ENCODE data around the gene KLK14.

KLK14 gene

DNA sequence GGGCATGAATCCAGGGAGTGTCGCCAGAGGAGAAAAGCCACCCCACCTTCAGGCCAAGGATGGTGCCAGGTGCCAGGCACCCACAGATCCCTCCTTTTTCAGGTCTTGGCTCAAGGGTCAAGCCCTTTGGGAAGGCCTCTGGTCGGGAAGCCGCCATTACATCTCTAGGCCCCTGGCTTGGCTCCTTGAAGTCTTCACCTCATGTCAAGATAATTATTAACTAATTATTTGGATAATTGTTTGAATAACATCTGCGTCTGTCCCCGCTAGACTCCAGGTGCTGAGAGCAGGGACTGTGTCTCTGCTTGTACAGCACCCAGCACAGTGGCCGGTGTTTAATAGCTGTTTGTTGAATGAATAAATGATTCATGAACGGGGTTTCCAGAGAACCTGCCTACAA is 19.0 kb downstream of the KLK14 start:
- H3K27me3 ChIP-seq (ENCODE audit: insufficient read depth, low read length, poor library complexity, severe bottlenecking), result no peaks in the 10 kb centered on the region
- no peak overlapping the region for H3K4me2 ChIP-seq (ENCODE audit: low read depth, low read length, poor library complexity, severe bottlenecking)
- TF ChIP-seq EZH2phosphoT487 (IDR thresholded peaks at IDR 0.05; ENCODE audit: borderline replicate concordance), result no peak
- TF ChIP-seq, protein P1, sequence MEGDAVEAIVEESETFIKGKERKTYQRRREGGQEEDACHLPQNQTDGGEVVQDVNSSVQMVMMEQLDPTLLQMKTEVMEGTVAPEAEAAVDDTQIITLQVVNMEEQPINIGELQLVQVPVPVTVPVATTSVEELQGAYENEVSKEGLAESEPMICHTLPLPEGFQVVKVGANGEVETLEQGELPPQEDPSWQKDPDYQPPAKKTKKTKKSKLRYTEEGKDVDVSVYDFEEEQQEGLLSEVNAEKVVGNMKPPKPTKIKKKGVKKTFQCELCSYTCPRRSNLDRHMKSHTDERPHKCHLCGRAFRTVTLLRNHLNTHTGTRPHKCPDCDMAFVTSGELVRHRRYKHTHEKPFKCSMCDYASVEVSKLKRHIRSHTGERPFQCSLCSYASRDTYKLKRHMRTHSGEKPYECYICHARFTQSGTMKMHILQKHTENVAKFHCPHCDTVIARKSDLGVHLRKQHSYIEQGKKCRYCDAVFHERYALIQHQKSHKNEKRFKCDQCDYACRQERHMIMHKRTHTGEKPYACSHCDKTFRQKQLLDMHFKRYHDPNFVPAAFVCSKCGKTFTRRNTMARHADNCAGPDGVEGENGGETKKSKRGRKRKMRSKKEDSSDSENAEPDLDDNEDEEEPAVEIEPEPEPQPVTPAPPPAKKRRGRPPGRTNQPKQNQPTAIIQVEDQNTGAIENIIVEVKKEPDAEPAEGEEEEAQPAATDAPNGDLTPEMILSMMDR (conservative IDR thresholded peaks at IDR 0.05; ENCODE audit: low read length), result no peak

GRCh38 chr19:51060973-51061372 is 21.7 kb downstream of the KLK14 start:
- Histone ChIP-seq H3K9ac (ENCODE audit: low read depth, low read length, poor library complexity, severe bottlenecking) (no peak overlapping the region), H3K27me3 (ENCODE audit: insufficient read depth, low read length, poor library complexity, severe bottlenecking) (no peaks in the 10 kb centered on the region), H3K4me2 (ENCODE audit: low read depth, low read length, poor library complexity, severe bottlenecking) (no peak overlapping the region), H3K4me1 (ENCODE audit: insufficient read depth, low read length, poor library complexity, severe bottlenecking) (no peaks in the 10 kb centered on the region), H3F3A (ENCODE audit: low read depth) (no peaks in the 10 kb centered on the region), H3K9me3 (ENCODE audit: insufficient read depth, low read depth, low read length) (0 out of 2 replicates have a peak, but pooled peaks cover 5% of the 10 kb centered on the region), H4K20me1 (ENCODE audit: insufficient read depth, low read length, poor library complexity, severe bottlenecking) (no peaks in the 10 kb centered on the region), H3K9me2 (replicated peaks; ENCODE audit: low read depth, low read length) (no peaks in the 10 kb centered on the region), H3K4me3 (ENCODE audit: low read length, poor library complexity, severe bottlenecking) (no peak overlapping the region), H3K36me3 (ENCODE audit: insufficient read depth, low read length) (no peaks in the 10 kb centered on the region), H3K79me2 (ENCODE audit: insufficient read depth, low read length) (no peaks in the 10 kb centered on the region), H2AFZ (ENCODE audit: low read length) (no peak overlapping the region)
- TF ChIP-seq, protein P1 (conservative IDR thresholded peaks at IDR 0.05; ENCODE audit: low read length), result no peak
- TF ChIP-seq EZH2phosphoT487 (IDR thresholded peaks at IDR 0.05; ENCODE audit: borderline replicate concordance), result no peak

More for the DNA sequence above, 19.0 kb downstream of the KLK14 start:
- Histone ChIP-seq H3K4me3 (ENCODE audit: low read length, poor library complexity, severe bottlenecking) (no peak overlapping the region), H2AFZ (ENCODE audit: low read length) (no peak overlapping the region), H3K9ac (ENCODE audit: low read depth, low read length, poor library complexity, severe bottlenecking) (no peak overlapping the region), H3K79me2 (ENCODE audit: insufficient read depth, low read length) (no peaks in the 10 kb centered on the region), H3K4me1 (ENCODE audit: insufficient read depth, low read length, poor library complexity, severe bottlenecking) (no peaks in the 10 kb centered on the region), H4K20me1 (ENCODE audit: insufficient read depth, low read length, poor library complexity, severe bottlenecking) (no peaks in the 10 kb centered on the region), H3F3A (ENCODE audit: low read depth) (no peaks in the 10 kb centered on the region), H3K9me2 (replicated peaks; ENCODE audit: low read depth, low read length) (no peaks in the 10 kb centered on the region), H3K36me3 (ENCODE audit: insufficient read depth, low read length) (no peaks in the 10 kb centered on the region), H3K9me3 (ENCODE audit: insufficient read depth, low read depth, low read length) (0 out of 2 replicates have a peak, but pooled peaks cover 5% of the 10 kb centered on the region)

- Histone ChIP-seq H3K79me2 (ENCODE audit: insufficient read depth, low read length) (no peaks in the 10 kb centered on the region), H3K9me2 (replicated peaks; ENCODE audit: low read depth, low read length) (no peaks in the 10 kb centered on the region), H3K4me2 (ENCODE audit: low read depth, low read length, poor library complexity, severe bottlenecking) (no peak overlapping the region), H3F3A (ENCODE audit: low read depth) (no peaks in the 10 kb centered on the region), H4K20me1 (ENCODE audit: insufficient read depth, low read length, poor library complexity, severe bottlenecking) (no peaks in the 10 kb centered on the region), H3K27me3 (ENCODE audit: insufficient read depth, low read length, poor library complexity, severe bottlenecking) (no peaks in the 10 kb centered on the region), H3K36me3 (ENCODE audit: insufficient read depth, low read length) (no peaks in the 10 kb centered on the region), H2AFZ (ENCODE audit: low read length) (no peak overlapping the region), H3K4me3 (ENCODE audit: low read length, poor library complexity, severe bottlenecking) (no peak overlapping the region), H3K4me1 (ENCODE audit: insufficient read depth, low read length, poor library complexity, severe bottlenecking) (no peaks in the 10 kb centered on the region), H3K9ac (ENCODE audit: low read depth, low read length, poor library complexity, severe bottlenecking) (no peak overlapping the region), H3K9me3 (ENCODE audit: insufficient read depth, low read depth, low read length) (0 out of 2 replicates have a peak, but pooled peaks cover 5% of the 10 kb centered on the region)
- TF ChIP-seq, protein P1 (conservative IDR thresholded peaks at IDR 0.05; ENCODE audit: low read length), result no peak
- no peak for TF ChIP-seq EZH2phosphoT487 (IDR thresholded peaks at IDR 0.05; ENCODE audit: borderline replicate concordance)
Measured at GRCh38 chr19:51060336-51060735, 22.4 kb downstream of the KLK14 start.

All from Loucy (cell line).